GM19324 (cell line): ENCODE measurements around the gene PPDPF.
"Not testable (repeated sequence)": the region's sequence is repeated elsewhere in the genome, so short reads cannot be mapped to it uniquely, and the experiment has no call there.

Experiments
- ATAC-seq: cut with Tn5 transposase; IDR thresholded peaks from one replicate; pipeline ENCODE4 v1.9.1; 2021; ENCODE audit warnings: mild to moderate bottlenecking, moderate library complexity; ENCODE audit not compliant: unreplicated experiment, low FRiP score

The PPDPF gene, protein sequence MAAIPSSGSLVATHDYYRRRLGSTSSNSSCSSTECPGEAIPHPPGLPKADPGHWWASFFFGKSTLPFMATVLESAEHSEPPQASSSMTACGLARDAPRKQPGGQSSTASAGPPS

DNA sequence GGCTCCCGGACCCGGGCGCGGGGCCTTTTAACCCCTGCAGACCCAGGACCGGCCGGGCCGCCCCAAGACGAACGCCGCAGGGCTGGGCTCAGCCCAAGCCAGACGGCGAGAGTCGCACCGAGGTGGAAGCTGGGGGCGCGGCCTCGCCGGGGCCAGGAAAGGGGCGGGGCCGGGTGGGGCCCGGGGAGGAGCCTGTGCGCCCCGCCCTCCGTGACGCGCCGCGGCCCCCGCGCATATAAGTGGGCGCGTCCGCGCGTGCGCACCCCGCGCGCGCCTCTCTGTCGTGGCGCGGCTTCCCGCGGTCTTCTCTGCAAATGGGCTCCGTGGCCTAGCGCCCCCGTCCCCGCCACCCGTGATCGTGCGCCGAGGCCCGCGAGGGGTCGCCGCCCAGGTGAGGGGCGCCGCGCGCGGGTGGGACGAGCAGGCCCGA, at the start of gene PPDPF:
PPDPF (plus strand) TSS at position 262 of the 430 bp plus-strand sequence. CDS start 544 bp downstream, outside the sequence.
- peak; percentile 73 for ATAC-seq

DNA sequence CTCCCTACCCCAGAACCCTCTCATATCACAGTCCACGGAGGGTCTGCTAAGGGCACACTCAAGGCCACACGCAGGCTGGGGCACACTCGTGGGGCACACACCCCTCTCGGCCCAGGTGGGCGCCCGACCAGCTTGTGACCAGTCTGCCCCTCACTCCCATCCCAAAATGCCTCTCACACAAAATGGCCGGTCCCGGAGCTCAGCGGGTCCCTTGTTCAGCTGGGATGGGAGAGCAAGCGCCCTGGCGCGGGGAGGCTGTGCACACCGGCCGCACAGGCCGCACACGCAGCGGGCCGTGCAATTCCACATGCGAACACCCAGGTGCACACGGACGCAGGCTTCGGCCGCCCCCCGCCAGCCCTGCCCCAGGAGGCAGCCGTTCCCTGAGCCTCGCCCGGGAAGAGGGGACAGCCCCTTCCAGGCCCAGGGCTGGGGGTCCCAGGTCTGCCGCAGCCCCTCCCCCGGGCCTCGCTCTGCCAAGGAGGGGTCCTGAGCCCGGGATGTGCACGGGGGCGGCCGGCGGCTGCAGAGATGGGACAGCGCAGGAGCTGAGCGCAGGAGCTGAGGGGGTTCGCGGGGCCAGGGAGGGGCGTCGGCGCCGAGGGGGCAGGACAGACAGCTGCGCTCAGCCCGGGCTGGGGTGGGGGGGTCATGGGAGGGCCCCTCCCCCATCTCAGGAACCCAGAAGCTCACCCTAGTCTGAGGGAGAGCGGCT, 49.4 kb upstream of the PPDPF start:
- no peak for ATAC-seq

DNA sequence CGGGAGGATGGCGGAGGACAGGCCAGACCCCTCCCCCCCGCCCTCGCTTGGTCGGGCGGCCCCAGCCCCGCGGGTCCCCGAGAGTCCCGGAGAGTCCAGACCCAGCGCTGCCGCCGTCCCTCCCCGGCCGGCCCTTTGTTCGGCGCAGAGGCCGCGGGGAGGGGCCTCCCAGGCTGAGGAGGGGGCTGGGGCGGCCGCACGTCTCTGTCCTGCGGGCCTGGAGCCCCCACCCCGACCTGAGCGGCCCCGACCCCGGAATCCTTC, 48.9 kb upstream of the PPDPF start:
- no peak for ATAC-seq

DNA sequence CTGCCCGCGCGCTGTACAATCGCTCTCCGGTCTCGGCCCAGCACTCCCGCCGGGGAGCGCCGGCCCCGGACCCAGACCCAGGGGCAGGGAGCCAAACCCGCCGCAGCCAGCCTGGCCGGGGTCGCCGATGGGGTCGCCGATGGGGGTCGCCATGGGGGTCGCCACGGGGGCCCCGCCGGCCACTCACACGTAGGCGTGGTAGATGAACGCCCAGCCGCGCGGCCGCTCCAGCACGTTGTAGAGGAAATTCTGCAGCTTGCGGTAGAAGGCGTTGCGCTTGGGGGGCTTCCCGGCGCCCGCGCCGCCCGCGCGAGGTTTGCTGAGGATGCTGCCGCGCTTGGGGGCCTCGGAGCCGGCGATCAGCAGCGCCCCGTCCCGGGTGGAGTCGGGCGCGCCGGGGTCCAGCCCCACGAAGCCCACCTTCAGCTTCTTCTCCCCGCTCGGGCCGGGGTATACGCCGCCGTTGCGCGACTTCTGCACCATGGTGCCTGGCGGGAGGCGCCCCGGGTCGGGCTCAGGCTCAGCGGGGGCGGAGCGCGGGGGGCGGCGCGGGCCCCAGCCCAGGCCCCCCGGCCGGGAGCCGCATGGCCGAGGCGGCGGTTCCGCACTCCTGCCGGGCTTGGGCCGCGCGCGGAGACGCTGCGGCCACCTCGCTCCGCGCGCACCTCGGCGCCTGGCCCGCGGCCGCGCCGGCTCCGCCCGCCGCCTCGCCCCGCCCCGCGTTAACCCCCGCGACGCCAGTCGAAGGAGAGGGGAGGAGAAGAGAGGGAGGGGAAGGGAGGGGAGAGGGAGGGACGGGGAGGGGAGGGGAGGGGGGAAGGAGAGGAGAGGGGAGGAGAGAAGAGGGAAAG, 48.4 kb upstream of the PPDPF start, which contains the start of gene KCNQ2:
KCNQ2 (minus strand) TSS at position 675 of the 851 bp plus-strand sequence; CDS start at position 483, 192 bp downstream.
- no peak for ATAC-seq

DNA sequence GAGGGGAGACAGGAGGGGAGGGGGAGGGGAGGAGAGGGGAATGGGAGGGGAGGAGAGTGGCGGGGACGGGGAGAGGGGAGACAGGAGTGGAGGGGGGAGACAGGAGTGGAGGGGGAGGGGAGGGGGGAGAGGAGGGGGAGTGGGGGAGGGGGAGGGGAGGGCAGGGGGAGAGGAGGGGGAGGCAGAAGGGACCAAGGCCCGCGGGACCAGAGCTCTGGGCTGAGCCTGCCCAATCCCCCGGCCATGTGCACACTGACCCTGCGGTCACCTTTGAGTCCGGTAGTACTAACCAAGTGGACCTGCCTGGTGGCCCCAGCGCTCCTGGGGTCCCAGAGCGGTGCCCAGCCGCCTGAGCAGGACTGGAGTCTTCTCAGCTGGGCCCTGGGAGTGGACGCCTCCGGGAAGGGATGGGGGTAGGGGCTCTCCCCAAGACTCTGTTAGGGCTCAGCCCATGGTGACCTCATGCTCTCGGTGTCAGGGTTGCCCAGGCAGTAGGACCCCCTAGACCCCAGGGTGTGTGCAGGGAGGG, 47.6 kb upstream of the PPDPF start:
- ATAC-seq: no peak

DNA sequence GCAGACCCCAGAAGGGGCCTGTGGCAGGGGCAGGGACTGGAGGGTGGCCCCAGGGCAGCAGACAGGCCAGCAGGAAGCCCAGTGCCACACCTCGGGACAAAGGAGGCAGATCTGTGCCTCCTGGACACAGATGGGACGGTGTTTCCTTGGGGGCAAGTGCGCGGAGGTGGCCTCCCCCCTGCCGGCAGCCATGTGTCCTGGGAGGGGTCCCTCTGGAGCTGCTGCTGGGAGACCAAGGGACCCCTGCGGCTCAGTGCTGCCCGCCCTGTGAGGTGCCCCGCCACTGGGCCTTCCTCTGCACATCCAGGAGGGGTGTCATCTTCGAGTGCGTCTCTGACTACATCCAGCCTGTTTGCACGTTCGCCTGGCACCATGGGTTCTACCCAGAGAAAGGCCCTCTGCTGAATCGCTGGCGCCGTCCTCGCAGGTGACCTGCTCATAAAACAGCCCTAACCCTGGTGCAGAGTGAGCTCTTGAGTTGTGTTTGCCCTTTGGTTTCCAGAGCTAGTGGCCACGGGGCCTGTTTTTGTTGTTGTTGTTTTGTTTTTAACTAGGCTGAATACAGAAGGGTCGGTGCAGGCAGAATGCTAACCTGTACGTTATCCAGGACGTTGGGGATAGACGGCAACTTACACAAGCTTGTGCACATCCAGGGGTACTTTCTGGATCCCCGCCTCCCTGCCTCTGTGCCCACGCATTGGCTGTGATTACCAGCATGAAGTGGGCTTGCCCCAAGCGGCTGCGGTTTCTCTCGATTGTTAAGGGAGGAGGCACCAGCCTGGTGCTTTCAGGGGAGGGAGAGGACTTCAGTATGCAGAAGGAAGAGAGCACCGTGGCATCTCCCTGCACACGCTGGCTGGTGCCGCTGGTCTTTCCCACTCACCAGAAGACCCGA, 46.8 kb upstream of the PPDPF start:
- ATAC-seq: no peak

DNA sequence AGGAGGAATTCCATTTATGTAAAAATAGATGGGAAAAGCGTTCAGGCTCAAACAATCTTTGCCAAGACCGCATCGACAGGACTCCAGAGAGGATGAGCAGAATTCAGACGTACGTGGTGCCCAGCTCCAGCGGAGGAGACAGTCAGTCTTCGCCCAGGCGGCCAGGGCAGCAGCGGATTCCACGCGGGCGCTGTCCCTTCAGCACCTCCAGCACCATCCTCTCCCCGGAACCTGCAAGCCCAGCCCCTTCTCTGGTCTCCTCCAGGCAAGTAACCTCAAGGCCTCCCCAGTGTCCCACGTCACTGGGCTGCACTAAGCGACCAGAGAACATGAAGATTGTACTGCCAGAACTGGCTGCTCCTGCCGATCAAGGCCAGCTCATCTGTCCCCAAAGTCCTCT, 45.4 kb upstream of the PPDPF start:
- no peak for ATAC-seq

DNA sequence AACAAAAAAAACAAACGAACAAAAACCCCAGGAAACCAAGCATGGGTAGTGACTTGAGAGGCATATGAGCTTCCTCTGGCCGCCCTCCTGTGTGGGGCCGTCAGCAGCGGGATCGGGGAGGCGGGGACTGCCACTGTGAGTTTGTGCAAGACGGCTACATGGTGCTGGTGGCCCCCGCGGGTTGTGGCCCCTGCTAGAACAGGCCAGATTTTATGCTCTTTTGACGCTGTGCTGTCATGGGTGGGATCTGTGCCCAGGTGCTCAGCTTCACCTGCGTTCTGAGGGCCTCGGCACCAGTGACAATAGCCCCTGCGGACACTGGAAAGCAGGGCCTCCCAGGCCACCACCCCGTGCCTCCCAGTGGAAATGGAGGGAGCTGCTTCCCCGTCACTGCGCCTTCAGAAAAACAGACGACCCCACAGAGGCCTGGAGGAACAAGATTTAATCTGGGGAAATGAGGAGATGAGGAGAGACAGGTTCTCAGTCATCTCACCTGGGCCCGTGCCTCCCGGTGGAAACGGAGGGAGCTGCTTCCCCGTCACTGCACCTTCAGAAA, 43.4 kb upstream of the PPDPF start:
- no peak for ATAC-seq

DNA sequence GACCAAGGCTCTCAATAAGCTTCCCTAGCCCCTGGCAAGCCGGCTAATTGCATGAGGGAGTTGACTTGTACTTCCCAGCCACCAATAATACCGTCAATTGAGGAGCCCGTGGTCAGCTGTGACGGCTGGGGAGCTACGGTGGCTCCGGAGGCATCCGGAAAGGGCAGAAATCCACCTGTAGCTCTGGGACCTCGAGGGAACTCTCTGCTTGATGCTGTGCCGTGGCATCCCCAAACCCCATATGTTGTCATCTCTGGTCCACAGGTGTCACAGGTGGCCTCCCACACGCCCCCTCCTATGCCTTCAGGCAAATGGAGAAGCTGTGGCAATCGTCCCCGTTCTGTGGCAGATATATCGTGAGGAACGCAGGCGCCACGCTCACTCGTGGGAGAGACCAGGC, 42.6 kb upstream of the PPDPF start:
- no peak for ATAC-seq

DNA sequence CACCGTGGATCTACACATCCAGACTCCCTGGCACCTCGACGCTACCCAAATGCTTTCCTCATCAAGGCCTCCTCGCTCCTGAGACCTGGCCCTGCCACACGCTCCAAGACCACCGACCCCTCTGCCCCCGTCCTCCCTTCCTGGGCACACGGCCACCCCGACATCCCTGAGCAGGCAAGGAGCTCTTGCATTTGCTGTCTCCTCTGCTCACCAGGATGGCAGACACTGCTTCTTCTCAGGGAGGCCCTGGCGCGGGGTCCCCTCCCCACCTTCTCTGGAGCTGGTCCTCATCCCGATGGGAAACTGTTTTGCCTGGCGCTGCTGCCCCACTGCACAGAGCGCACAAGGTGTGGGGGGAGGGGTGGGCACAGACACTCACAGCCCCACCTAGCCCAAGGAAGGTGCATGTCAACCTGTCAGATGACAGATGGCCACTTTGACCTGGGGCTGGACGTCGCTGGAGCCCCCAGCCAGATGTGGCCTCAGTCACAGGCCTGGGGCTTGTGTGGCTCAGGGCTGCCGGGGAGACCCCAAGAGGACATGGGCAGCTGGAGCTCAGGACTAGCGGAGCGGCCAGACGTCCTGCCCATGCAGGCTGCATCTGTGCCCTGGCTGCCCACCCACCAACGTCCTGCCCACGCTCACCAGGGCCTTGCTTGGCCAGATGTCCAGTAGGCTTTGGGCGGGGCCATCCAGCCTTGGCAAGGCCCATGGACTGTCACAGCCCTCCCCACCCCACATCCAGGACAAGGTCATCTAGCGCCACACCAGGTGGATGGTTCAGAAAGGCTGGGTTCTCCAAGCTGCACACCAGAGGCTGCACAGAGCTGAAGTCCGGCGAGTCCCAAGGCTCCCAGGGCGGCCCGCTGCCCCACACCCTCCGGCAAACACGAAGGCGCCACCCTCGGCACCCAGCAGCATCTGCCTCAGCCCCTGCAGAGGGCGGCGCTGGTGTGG, 41.9 kb upstream of the PPDPF start:
- no peak for ATAC-seq

DNA sequence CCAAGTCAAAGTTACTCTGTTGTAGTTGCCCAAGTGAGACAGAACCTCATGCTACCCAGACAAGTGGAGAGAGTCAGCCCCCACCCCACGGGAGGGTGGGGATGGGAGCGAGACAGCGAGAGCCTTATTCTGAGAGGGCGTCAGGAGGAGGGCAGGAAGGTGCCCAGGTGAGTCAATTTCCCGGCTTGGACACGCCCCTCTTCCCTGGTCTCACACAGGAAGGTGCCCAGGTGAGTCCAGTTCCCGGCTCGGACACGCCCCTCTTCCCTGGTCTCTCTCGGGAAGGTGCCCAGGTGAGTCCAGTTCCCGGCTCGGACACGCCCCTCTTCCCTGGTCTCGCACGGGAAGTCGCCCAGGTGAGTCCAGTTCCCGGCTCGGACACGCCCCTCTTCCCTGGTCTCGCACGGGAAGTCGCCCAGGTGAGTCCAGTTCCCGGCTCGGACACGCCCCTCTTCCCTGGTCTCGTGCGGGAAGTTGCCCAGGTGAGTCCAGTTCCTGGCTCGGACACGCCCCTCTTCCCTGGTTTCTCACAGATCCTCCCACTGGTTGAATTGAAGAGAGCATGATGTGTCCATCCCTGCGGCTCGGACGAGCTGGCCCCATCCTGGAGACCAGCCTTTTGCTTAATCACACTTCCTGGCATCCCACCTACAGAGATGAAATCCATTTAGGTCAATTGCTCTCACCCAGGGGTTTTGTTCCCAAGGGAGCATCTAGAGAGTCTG, 40.7 kb upstream of the PPDPF start:
- not testable (repeated sequence) for ATAC-seq

DNA sequence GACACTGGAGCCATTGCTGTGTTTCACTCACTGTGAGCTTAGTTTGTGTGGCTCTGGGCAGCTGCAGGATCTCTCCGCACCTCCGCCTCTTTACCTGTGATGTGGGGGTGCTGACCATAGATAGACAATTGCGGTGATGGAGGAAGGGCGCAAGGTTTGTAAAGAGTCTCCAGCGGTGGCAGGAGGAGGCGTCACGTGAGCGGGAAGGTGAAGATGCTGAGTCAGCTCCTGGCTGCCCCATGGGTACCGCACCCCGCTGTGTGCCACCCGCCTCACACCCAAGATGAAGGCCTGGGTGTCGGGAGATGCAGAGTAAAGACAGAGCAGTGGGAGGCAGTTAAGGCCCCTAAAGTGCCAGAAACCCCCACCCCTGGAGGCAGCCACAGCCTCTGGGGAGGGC, 39.1 kb upstream of the PPDPF start:
- no peak for ATAC-seq

DNA sequence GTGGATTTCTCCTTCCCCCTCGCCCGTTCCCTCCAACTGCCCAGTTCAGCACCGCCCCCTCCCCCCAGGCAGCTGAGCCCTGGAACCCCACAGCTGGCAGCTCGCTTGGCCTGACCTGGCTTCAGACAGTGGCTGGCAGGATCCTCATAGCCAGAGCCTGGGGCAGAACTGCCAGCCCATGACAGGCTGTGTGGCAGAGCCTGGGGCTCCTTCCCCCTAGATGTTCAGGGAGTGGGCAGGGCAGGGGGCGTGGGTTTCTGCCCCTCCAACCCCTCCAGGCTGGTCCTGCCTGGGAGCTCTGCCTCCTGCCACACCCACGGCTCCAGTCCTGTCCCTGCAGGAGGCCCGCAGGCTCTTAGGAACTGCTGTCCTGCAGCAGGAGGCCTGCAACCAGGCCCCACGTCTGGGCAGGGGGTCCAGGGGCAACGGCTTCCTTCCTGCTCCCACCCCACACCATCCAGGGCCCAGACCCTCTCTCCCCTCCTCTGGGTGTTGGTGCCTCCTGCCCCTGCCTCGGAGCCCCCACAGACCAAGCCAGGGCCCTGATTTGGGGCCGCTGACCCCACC, 38.5 kb upstream of the PPDPF start:
- ATAC-seq: no peak

DNA sequence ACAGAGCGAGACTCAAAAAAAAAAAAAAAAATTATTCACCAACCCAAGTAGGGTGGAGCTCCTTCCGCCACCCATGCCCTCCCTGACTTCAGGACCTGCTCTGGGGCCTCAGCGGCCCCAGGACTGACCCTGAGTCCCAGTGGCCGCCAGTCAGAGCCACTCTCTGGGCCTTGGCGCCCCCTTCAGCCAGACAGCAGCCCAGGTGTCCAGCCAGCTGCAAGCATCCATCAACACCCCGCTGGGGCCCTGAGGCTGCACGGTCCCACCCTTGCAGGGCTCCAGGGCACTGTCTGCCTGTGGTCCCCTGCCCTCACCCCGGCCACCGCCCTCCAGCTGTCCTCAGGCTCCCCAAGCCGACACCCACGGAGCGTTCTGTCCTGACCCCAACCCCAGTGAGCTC, 36.7 kb upstream of the PPDPF start:
- no peak for ATAC-seq

DNA sequence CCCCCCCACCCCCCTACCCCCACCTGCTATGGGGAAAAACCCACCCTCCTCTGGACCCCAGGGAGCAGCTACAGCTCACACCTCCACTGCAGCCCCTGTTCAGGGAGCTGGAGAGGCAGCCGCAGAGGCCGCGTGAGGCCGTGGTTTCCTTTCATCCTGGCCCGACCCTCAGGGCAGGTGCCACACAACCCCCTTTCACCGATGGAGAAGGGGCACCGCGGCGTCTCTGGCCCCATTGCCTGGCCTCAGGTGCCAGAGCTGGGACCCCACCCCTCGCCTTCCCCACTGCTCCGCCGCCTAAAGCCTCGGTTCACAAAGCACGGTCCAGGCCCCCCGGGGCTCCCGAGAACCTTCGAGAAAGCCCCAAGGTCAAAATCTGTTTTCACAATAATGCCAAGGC, 36.3 kb upstream of the PPDPF start:
- ATAC-seq: no peak

DNA sequence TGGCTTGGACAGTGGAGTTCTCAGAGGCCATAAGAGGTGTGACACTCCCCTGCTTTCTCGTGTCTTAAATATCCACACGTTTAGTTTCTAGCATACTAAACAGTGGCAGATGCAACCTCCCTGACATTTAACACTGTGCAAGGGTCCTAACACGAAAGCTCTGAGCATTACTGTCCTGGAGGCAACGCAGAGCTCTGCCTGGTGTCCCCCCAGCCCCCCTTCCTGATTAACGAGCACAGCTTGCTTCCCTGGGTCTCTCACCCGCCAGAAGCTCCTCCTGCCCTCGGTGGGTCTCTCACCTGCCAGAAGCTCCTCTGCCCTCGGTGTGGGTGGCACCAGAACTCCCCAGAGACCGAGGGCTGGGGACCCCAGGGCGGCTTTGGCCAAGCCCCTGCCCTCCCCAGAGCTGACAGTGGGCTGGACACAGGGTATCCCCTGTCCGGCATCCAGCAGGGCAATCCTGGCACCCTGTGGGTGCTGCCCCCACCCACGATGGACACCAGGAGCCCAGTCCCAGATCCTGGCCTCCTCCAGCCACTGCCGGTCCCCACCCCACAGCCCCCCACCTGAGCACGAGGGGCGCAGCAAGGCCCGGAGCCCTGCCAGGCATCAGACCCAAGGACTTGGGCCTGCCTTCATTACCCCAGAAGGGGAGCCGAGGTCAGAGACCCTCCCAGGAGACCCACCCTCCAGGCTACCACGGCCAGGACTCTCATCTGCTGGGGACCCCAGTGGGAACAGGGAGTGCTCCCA, 35.7 kb upstream of the PPDPF start:
- ATAC-seq: no peak

DNA sequence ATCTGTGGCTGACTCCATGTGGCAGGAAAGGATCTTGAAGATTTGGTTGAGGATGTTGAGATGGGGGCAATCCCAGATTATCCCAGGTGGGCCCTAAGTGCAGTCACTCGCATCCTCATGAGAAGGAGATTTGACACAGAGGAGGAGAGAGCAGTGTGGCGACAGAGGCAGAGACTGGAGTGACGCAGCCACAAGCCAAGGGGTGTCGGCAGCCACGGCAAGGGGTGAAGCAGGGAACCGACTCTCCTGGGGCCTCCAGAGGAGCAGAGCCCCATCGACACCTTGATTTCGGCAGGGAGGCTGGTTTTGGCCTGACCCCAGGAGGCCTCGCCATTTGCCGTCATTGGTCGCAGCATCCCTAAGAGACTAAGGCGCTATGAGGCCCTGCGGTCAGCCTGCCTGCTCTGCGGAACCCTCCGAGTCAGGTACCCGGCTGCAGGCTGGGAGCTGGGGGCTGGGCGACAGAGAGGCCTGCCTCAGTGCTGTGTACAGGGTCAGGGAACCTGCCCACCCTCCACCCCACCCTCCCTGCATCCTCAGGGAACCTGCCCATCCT, 34.2 kb upstream of the PPDPF start:
- ATAC-seq: no peak
